Dedifferentiated amniotic fluid mesenchymal stem cell (primary cell): ENCODE data around the gene FRY.
A peak's percentile ranks its signal among the peaks of the same experiment; 100 is the strongest.

Experiments
- DNase-seq: peaks from one replicate; pipeline ENCODE4 v3.0.0-alpha.2; 2016; ENCODE audit errors: extremely low spot score

Gene FRY

GRCh38 chr13:32216281-32216680 is 184.7 kb downstream of the FRY start:
- no peak for DNase-seq

GRCh38 chr13:32222046-32222676 is 190.6 kb downstream of the FRY start:
- no peak for DNase-seq

- no peak for DNase-seq
Measured at GRCh38 chr13:32224916-32225315, 193.3 kb downstream of the FRY start.

GRCh38 chr13:32225481-32225931 is 193.9 kb downstream of the FRY start:
- peak; percentile 54 for DNase-seq

- no peak for DNase-seq
Measured at GRCh38 chr13:32228330-32229041, 196.9 kb downstream of the FRY start.

DNA sequence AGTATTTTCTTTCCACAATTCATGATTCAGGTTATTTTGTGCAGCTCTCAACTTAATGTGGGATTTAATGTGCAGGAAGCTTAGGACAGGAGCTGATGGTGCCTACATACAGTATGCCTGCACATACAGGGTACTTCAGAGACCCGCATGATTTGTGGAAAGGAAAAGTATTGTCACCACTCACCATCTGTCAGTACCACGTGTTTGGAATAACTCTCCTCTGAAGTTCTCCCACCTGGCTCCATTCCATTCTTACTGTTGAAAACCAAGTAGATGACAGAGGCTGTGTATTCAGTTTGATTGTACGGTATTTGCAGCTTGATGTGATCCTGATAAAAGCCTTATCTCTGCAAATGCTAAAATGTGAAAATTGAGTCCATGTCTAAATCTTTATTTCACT is 197.9 kb downstream of the FRY start:
- no peak for DNase-seq

DNA sequence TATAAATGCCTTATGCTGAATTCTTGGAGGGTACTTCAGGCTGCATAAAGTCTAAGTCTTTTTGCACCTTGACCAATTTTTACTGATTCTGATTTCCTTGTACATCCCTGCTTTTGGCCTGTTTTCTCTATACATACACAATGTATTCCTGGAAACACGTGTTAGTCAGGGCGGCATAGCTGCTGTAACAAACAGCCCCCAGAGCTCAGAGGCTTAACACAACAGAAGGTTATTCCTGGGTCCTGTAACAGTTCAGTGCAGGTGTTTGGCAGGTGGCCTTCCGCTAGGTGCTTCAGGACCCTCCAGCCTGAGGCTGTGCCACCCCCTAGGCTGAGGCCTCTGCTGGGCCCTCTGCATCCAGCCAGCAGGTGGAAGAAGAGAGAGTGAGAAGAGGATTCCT is 200.7 kb downstream of the FRY start:
- no peak for DNase-seq

DNA sequence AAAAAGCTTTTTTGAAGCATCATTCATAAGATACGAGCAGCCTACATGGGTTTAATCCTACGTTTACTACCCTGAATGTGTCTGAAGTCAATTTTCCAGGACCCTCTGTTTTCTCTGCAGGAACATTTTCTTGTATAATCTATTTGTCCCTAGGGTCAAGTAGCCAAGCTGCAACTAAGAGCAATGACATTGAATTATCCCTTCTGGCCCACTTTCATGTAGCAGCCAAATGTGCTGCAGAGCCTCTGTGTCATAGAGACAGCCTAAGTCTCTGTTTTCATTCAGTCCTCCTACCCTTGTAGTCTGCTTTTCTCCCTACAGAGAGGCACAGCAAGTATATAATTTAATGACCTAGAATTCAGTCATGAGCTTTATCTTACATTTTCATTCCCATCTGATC is 201.5 kb downstream of the FRY start:
- no peak for DNase-seq

DNA sequence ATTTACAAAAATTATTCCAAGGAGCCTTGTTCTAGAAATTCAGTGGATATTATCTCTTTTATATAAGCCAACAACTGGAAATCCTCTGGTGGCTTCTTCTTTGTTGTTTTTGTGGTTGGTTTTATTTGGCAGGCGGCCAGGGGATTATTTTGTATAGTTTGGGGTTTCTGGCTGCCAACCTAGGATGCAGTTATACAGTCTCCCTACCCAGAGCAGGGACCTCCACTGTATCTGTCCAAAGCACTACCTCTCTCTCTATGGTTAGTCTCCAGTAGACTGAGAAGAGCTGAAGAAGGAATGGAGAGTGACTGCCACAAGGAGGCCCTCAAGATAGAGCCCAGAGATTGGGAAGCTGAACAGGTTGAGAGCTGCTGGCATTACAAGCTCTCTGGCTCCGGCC is 203.3 kb downstream of the FRY start:
- no peak for DNase-seq

- no peak for DNase-seq
Measured at GRCh38 chr13:32237681-32238080, 206.1 kb downstream of the FRY start.

- DNase-seq: no peak
Measured at GRCh38 chr13:32243695-32244094, 212.1 kb downstream of the FRY start.

- no peak for DNase-seq
Measured at GRCh38 chr13:32245555-32245954, 214.0 kb downstream of the FRY start.

GRCh38 chr13:32246468-32246867 is 214.9 kb downstream of the FRY start:
- DNase-seq: peak; percentile 34

GRCh38 chr13:32247887-32248286 is 216.3 kb downstream of the FRY start:
- DNase-seq: no peak

DNA sequence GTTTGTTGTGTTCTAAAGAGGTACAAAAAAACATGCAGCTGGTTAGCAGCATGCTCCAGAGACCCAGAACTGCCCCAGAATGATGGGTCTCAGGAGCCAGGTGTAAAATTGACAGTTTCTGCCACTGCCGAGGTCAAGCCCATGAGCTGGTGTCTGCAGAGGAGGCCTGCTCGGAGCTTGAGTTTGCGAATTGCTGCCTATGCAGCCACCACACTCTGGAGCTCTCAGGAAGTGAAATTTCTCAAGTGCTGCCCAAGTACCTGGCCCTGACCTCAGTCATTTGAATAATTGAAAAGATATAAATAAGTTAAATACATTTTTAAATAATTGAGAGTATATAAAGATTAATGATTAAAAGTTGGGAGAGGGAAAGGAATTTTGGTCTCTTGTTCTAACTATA is 217.2 kb downstream of the FRY start:
- DNase-seq: no peak

DNA sequence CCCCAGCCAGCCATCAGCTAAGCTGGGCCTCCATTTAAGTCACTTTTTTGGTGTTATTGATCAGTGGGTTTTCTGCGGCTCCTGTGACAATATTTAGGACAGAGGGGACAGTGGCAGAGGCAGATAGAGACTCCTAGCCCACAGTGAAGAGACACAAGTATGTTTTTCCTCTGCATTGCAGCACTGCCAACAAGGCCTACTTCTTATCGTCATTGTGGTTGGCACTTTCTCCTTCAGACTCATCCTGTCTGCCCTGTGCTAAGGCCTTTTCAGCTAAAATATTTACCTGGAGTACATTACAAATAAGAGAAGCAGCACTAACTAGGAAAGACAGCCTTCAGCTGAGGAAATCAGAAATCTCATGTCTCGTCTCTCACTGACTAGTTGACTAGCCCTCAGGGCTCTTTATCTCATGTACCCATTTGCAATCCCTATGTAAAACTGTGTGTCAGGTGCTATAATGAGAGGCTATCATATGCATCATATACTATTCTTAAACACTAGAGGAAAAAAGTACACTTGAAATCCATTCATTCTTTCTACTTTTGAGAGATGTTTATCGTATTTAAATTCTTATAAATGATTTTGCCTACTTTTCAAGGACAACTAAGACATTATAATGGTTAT is 221.4 kb downstream of the FRY start:
- no peak for DNase-seq

GRCh38 chr13:32253911-32254399 is 222.4 kb downstream of the FRY start:
- DNase-seq: no peak

- no peak for DNase-seq
Measured at GRCh38 chr13:32254416-32254815, 222.8 kb downstream of the FRY start.

- no peak for DNase-seq
Measured at GRCh38 chr13:32254916-32255723, 223.5 kb downstream of the FRY start.

DNA sequence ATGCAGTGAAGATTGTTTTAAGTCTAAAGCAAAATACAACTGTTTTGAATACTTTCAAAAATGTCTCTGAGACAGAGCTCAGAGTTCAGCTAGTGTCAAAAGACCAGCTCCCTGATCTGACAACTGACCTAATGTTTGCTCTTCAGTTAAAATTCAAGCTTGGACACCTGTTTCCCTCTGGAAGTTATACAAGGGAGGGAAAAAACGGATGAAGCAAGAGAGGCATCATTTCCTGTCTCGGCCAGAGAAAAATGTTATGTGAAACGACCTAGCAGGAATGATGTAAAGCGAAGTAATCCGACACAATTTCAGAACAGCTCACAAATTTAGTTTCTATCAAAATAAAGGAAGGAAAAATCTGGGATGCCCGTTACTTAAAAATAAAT is 224.1 kb downstream of the FRY start:
- DNase-seq: no peak

DNA sequence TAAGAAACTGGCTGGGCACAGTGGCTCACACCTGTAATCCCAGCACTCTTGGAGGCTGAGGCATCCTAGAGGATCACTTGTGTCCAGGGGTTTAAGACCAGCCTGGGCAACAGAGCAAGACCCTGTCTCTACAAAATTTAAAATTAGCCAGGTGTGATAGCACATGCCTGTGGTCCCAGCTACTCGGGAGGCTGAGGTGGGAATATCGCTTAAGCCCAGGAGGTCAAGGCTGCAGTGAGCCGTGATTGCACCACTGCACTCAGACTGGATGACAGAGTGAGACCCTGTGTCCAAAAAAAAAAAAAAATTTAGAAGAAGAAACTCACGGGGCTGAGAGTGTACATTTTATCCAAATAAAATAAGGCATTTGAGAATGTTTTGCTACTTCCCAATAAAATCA is 224.7 kb downstream of the FRY start:
- DNase-seq: no peak

DNA sequence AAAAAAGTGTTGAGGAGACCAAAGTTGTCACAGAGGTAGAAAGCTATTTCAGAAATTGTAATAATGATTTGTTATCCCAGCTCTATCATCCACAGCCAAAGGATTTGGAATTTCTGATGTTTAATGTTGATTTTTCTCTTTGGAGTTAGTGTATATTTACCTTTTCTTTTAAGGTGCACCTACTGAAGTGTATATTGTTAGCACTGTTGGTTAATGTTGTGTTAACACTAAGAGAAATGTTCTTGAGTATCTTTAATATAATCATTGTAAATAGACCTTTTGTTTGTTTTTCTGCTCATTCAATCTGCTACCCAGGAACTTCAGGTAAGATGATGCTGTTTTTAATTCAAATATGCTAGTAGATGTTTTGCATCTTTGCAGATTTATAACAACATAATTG is 226.1 kb downstream of the FRY start:
- no peak for DNase-seq
